Nephron (organoid): ENCODE results near the gene FILIP1L.

Experiments used
- H3K27ac Mint-ChIP-seq, 3 experiments: 2 replicates each; pipeline ENCODE4 v1.8.0; 2020; ENCODE audit warnings: mixed read lengths in 3 of 3, mild to moderate bottlenecking in 2 of 3, moderate library complexity in 1 of 3
- H3K27me3 Mint-ChIP-seq: 2 replicates; pipeline ENCODE4 v1.8.0; 2021; ENCODE audit warnings: low read depth, mild to moderate bottlenecking, moderate library complexity, mixed read lengths
- H3K36me3 Mint-ChIP-seq: 2 replicates; pipeline ENCODE4 v1.8.0; 2020; ENCODE audit warnings: low read depth, mixed read lengths
- H3K4me1 Mint-ChIP-seq: 2 replicates; pipeline ENCODE4 v1.8.0; 2020; ENCODE audit warnings: mixed read lengths
- H3K4me3 Mint-ChIP-seq, 3 experiments: 2 replicates each; pipeline ENCODE4 v1.8.0; 2020; ENCODE audit warnings: mild to moderate bottlenecking in 3 of 3, mixed read lengths in 3 of 3, moderate library complexity in 2 of 3
- H3K9me3 Mint-ChIP-seq: 2 replicates; pipeline ENCODE4 v1.8.0; 2020; ENCODE audit warnings: mixed read lengths
- TF ChIP-seq, protein P1 (sequence below), 3 experiments: fragments of 200-600 bp; sonication (generic); IDR thresholded peaks; one replicate each; pipeline ENCODE4 v1.5.0; 2021; ENCODE audit warnings: antibody characterized with exemption in 3 of 3; ENCODE audit not compliant: unreplicated experiment in 3 of 3

FILIP1L gene

DNA sequence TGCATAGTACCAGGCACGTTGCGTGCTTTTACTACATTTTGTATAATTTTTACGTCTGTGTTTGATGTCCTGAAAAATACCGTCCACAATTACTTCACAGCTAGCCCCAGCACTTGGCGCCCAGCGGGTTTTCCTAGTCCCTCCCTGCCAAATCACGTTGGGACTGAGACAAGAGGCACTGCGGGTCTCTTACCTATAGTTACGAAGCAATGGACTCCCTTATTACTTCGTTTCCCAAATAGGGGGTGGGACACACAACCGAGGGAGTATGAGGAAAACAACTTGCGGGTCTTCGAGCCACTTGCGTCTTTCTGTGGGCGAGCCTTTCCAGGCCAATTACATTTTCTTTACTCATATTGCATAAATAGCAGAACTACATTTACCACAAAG lies 297.3 kb downstream of the FILIP1L start:
- TF ChIP-seq, protein P1, sequence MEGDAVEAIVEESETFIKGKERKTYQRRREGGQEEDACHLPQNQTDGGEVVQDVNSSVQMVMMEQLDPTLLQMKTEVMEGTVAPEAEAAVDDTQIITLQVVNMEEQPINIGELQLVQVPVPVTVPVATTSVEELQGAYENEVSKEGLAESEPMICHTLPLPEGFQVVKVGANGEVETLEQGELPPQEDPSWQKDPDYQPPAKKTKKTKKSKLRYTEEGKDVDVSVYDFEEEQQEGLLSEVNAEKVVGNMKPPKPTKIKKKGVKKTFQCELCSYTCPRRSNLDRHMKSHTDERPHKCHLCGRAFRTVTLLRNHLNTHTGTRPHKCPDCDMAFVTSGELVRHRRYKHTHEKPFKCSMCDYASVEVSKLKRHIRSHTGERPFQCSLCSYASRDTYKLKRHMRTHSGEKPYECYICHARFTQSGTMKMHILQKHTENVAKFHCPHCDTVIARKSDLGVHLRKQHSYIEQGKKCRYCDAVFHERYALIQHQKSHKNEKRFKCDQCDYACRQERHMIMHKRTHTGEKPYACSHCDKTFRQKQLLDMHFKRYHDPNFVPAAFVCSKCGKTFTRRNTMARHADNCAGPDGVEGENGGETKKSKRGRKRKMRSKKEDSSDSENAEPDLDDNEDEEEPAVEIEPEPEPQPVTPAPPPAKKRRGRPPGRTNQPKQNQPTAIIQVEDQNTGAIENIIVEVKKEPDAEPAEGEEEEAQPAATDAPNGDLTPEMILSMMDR (IDR thresholded peaks at IDR 0.05; ENCODE audit: unreplicated experiment in 3 of 3) = no peak

DNA sequence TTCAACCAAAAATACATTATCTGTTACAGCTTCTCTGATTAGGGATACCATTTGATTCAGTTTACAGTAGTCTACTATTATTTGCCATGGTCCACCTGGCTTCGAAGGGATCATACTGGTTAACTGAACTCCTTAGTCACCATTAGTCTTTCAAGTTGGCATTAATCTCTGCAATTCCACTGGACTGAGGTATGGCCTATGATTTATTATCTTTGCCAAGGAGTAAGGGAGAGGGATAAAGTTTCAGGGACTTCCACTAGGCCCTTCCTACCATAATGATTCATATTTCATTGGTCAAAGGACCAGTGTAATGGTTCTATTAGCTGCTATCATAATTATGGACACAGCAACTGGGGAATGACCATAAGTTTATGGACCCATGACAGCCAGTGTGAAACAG lies 303.9 kb downstream of the FILIP1L start:
- TF ChIP-seq, protein P1 (IDR thresholded peaks at IDR 0.05; ENCODE audit: unreplicated experiment in 3 of 3) = no peak
- Mint-ChIP-seq H3K4me3 (no peak overlapping the region), H3K27ac (no peak overlapping the region), H3K27me3 (peaks cover 3% of the 10 kb centered on the region), H3K4me1 (no peaks in the 10 kb centered on the region), H3K36me3 (peaks cover 5% of the 10 kb centered on the region), H3K9me3 (peaks cover 5% of the 10 kb centered on the region)

More for the DNA sequence above, 297.3 kb downstream of the FILIP1L start:
- Mint-ChIP-seq H3K36me3 (no peaks in the 10 kb centered on the region), H3K9me3 (no peaks in the 10 kb centered on the region), H3K27ac (peak overlapping the region; percentile 99 to 100 (median 99)), H3K27me3 (peaks cover 3% of the 10 kb centered on the region), H3K4me3 (peak overlapping the region; percentile 89 to 98 (median 93)), H3K4me1 (peaks cover 27% of the 10 kb centered on the region)

DNA sequence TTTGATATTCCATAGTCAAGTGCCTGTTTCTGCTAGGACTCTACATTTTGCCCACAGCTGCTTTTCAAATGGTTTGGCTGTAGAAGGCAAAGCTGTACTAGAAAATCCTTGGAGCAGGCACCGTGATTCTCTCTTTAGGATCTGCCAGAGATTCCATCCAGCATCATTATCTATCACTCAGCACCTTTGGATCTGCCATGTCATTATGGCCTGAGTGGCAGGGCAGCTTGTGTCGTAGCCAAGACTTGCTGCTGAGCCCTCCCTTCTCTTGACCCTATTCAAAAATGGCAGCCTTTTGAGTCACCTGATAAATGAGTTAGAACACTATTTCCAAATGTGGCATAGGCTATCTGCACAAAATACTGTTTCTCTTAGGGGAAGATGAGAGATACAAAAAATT lies 304.7 kb downstream of the FILIP1L start:
- no peaks in the 10 kb centered on the region for H3K4me1 Mint-ChIP-seq
- peaks cover 7% of the 10 kb centered on the region for H3K9me3 Mint-ChIP-seq
- peaks cover 6% of the 10 kb centered on the region for H3K36me3 Mint-ChIP-seq
- no peak overlapping the region for H3K27ac Mint-ChIP-seq
- TF ChIP-seq, protein P1 (IDR thresholded peaks at IDR 0.05; ENCODE audit: unreplicated experiment in 3 of 3) = no peak
- no peaks in the 10 kb centered on the region for H3K27me3 Mint-ChIP-seq
- no peak overlapping the region for H3K4me3 Mint-ChIP-seq

DNA sequence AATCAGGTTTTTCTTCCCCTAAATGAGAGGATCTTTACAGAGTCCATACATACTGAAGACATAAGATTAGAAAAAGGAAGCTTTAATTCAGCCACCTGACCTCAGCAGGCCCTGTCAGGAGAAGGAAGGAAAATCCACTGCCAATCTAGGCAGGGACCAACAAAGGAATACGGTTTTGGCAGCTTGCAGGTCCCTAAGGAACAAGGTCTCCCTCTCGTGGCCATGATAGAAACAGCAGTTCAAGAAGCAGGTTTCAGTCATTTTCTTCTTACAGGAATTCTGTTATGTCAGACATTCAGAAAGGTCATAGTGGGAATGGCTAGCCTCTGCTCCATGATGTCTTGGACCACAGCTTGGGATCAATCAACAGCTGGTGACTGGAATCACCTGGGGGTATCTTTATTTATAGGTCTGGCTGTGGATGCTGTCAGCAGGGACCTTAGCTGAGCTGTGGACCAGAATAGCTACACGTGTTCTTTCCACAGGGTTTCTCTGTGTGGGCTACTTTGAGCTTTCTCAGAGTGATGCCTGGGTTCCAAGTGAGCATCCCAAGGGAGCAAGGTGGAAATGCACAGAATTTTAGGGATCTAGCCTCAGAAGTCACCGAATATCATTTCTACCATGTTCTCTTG lies 306.0 kb downstream of the FILIP1L start:
- Mint-ChIP-seq H3K4me3 (no peak overlapping the region), H3K9me3 (peaks cover 11% of the 10 kb centered on the region), H3K4me1 (no peaks in the 10 kb centered on the region), H3K27ac (no peak overlapping the region), H3K36me3 (peaks cover 6% of the 10 kb centered on the region), H3K27me3 (no peaks in the 10 kb centered on the region)
- TF ChIP-seq, protein P1 (IDR thresholded peaks at IDR 0.05; ENCODE audit: unreplicated experiment in 3 of 3) = peak; percentile 54 to 71 (median 66)

DNA sequence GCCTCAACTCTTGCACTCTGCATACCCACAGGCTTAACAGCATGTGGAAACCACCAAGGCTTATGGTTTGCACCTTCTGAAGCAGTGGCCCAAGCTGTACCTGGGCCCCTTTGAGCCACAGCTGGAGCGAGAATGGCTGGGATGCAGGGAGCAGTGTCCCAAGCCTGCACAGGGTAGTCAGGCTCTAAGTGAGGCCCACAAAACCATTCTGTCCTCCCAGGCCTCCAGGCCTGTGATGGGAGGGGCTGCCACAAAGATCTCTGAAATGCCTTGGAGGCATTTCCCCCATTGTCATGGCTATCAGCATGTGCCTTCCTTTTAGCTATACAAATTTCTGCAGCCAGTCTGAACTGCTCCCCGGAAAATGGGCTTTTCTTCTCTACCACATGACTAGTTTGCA lies 309.1 kb downstream of the FILIP1L start:
- Mint-ChIP-seq H3K36me3 (peaks cover 6% of the 10 kb centered on the region), H3K27me3 (no peaks in the 10 kb centered on the region), H3K4me3 (no peak overlapping the region), H3K27ac (no peak overlapping the region), H3K4me1 (no peaks in the 10 kb centered on the region), H3K9me3 (peaks cover 14% of the 10 kb centered on the region)
- TF ChIP-seq, protein P1 (IDR thresholded peaks at IDR 0.05; ENCODE audit: unreplicated experiment in 3 of 3) = no peak

DNA sequence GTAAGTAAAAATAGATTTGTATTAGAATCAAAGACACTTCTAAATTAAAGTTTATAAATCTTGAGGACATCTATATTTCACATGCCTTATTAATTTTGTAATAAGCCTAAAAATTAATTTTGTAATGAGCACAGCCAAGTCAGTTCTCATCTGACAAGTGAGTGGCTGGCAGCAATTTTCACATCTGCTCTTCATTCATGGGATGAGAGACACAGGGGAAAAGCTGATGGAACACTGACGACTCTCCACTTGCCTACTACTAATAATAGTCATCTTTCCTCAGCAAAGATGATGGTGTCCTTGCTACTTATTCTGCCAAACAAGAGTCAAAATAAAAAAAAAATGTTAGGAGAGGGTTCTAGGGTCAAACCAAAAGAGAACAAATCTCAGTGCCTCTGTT lies 311.0 kb downstream of the FILIP1L start:
- H3K27ac Mint-ChIP-seq = no peak overlapping the region
- no peaks in the 10 kb centered on the region for H3K27me3 Mint-ChIP-seq
- no peak overlapping the region for H3K4me3 Mint-ChIP-seq
- no peaks in the 10 kb centered on the region for H3K4me1 Mint-ChIP-seq
- TF ChIP-seq, protein P1 (IDR thresholded peaks at IDR 0.05; ENCODE audit: unreplicated experiment in 3 of 3) = no peak
- peaks cover 6% of the 10 kb centered on the region for H3K36me3 Mint-ChIP-seq
- H3K9me3 Mint-ChIP-seq = peaks cover 14% of the 10 kb centered on the region
